Measurements from ENCODE around the gene DUOX2. TPM values are rescaled to one million over a fixed set of nuclear protein-coding genes. Genes with fewer than 3 reads are reported as not detected.
A peak's percentile ranks its signal among the peaks of the same experiment; 100 is the strongest.

DUOX2 gene
- total and polyA plus RNA-seq, 2 of the 13 experiments (the other 11 are each of a cell fraction or from before 2014, with no cell fraction given): 0.08 TPM; not detected in 1

- no peak for TF ChIP-seq ZBTB42 (CRISPR knock-in tag; IDR thresholded peaks at IDR 0.05)
- TF ChIP-seq MTF2 (CRISPR knock-in tag; IDR thresholded peaks at IDR 0.05; ENCODE audit: borderline replicate concordance): 0 out of 2 replicates have a peak, but pooled peaks have one; percentile 50
- no peak for TF ChIP-seq ZNF496 (CRISPR knock-in tag; IDR thresholded peaks at IDR 0.05; ENCODE audit: insufficient replicate concordance)
- no peak for TF ChIP-seq ZNF674 (CRISPR knock-in tag; IDR thresholded peaks at IDR 0.05; ENCODE audit: low read depth)
These were observed 1.2 kb downstream of the DUOX2 start (continued) for GRCh38 chr15:45112591-45113379.

GRCh38 chr15:45112143-45112590 lies 1.8 kb downstream of the DUOX2 start:
- peaks cover 15 to 66% of the 10 kb centered on the region in 2 experiments for H3K27me3 ChIP-seq (ENCODE audit: control insufficient read depth in 1 of 2, insufficient read depth in 2 of 2, low read length in 2 of 2)
- H3K36me3 ChIP-seq (replicated peaks in 1 of 2; ENCODE audit: control insufficient read depth in 1 of 2, insufficient read depth in 2 of 2, low read length in 2 of 2): no peaks in the 10 kb centered on the region
- 38% methylated on average over 12 of the region's 13 CpGs for WGBS (ENCODE audit: low lambda C conversion rate)
- no TSS peak for BruUV-seq (replicated peaks)
- DNase-seq (ENCODE audit: low spot score): no peak
- peak overlapping the region; percentile 7; the same call in 1 of the 2 replicates for H3K4me2 ChIP-seq (ENCODE audit: low read depth, low read length)
- H3K79me2 ChIP-seq (ENCODE audit: insufficient read depth, low read length): no peaks in the 10 kb centered on the region
- no peak for ATAC-seq
- no peaks in the 10 kb centered on the region for H3K9me3 ChIP-seq (ENCODE audit: low read length)
- H3K4me1 ChIP-seq (ENCODE audit: insufficient read depth, low read length): peaks cover 20% of the 10 kb centered on the region
- CTCF ChIA-PET (ENCODE audit: low intra/inter-chr PET ratio, low total read pairs): no interaction called here
- no peak for FAIRE-seq
- in situ Hi-C loops (cut with HindIII; ENCODE audit: extremely low pct_ligation_motif_present, low pct_unique_long_range_greater_than_20kb) (no loop called here), intact Hi-C loops (cut with micrococcal nuclease; ENCODE audit: unreplicated experiment) (no loop called here)
- no peaks in the 10 kb centered on the region for H4K20me1 ChIP-seq (ENCODE audit: insufficient read depth, low read length)
- H2AFZ ChIP-seq (ENCODE audit: low read length): no peak overlapping the region
- POLR2A ChIA-PET: no interaction called here
- no peak overlapping the region for H3K4me3 ChIP-seq (replicated peaks in 1 of 3; ENCODE audit: insufficient read depth in 1 of 3, low read depth in 2 of 3, low read length in 3 of 3)
- no peak overlapping the region for H3K9ac ChIP-seq (ENCODE audit: insufficient read depth, low read depth, low read length)
- no peak overlapping the region for H3K27ac ChIP-seq (ENCODE audit: extremely low read length, insufficient read depth, low read length)
- no peak for TF ChIP-seq ZNF142 (CRISPR knock-in tag; IDR thresholded peaks at IDR 0.05)
- no peak for TF ChIP-seq SALL1 (CRISPR knock-in tag; IDR thresholded peaks at IDR 0.05)
- no peak for TF ChIP-seq ATF5 (CRISPR knock-in tag; IDR thresholded peaks at IDR 0.05; ENCODE audit: low read depth)
- no peak for TF ChIP-seq ZNF276 (CRISPR knock-in tag; IDR thresholded peaks at IDR 0.05; ENCODE audit: low read depth)
- TF ChIP-seq ZNF496 (CRISPR knock-in tag; IDR thresholded peaks at IDR 0.05; ENCODE audit: insufficient replicate concordance): no peak
- TF ChIP-seq BCLAF1 (IDR thresholded peaks at IDR 0.05): no peak
